HG02938 (cell line): ENCODE results near the gene UNC5B.
"Not testable (repeated sequence)": the region's sequence is repeated elsewhere in the genome, so short reads cannot be mapped to it uniquely, and the experiment has no call there.

Experiments
- ATAC-seq: cut with Tn5 transposase; IDR thresholded peaks from one replicate; pipeline ENCODE4 v1.9.1; 2021; ENCODE audit warnings: mild to moderate bottlenecking, moderate library complexity; ENCODE audit not compliant: unreplicated experiment

The UNC5B gene

GRCh38 chr10:71209352-71209715, 3.0 kb upstream of the UNC5B start:
- no peak for ATAC-seq

- ATAC-seq = no peak
Measured at GRCh38 chr10:71209731-71210541, 2.4 kb upstream of the UNC5B start.

- ATAC-seq = no peak
Measured at GRCh38 chr10:71210542-71210871, 1.9 kb upstream of the UNC5B start.

- no peak for ATAC-seq
Measured at GRCh38 chr10:71211053-71211452, 1.3 kb upstream of the UNC5B start.

- ATAC-seq = no peak
Measured at GRCh38 chr10:71211775-71212317, 524 bp upstream of the UNC5B start.

- no peak for ATAC-seq
Measured at GRCh38 chr10:71213127-71213621, 804 bp downstream of the UNC5B start.

GRCh38 chr10:71213761-71214440, 1.5 kb downstream of the UNC5B start:
- no peak for ATAC-seq

- no peak for ATAC-seq
Measured at GRCh38 chr10:71214641-71215559, 2.5 kb downstream of the UNC5B start.

- ATAC-seq = no peak
Measured at GRCh38 chr10:71216363-71216695, 4.0 kb downstream of the UNC5B start.

GRCh38 chr10:71216751-71217265, 4.4 kb downstream of the UNC5B start:
- no peak for ATAC-seq

GRCh38 chr10:71217266-71218045, 5.1 kb downstream of the UNC5B start:
- no peak for ATAC-seq

GRCh38 chr10:71218046-71218650, 5.8 kb downstream of the UNC5B start:
- ATAC-seq = no peak

GRCh38 chr10:71218651-71219050, 6.3 kb downstream of the UNC5B start:
- ATAC-seq = no peak

- ATAC-seq = not testable (repeated sequence)
Measured at GRCh38 chr10:71219236-71219917, 7.0 kb downstream of the UNC5B start.

- ATAC-seq = no peak
Measured at GRCh38 chr10:71219918-71220688, 7.7 kb downstream of the UNC5B start.

- ATAC-seq = no peak
Measured at GRCh38 chr10:71220689-71221540, 8.5 kb downstream of the UNC5B start.

- no peak for ATAC-seq
Measured at GRCh38 chr10:71221586-71222202, 9.3 kb downstream of the UNC5B start.
